Testis (tissue), 2 donors: ENCODE data around the gene DNLZ.

Source experiments
- CTCF ChIP-seq, 3 experiments: fragments of 450-650 bp in 2 of 3; fragments of 200-600 bp in 1 of 3; sonication (generic) in 1 of 3; IDR thresholded peaks; one replicate each; pipeline ENCODE4 v1.5.1; 2016 to 2019; ENCODE audit warnings: antibody characterized with exemption in 3 of 3, mild to moderate bottlenecking in 2 of 3, moderate library complexity in 1 of 3
- POLR2A ChIP-seq: fragments of 450-650 bp; IDR thresholded peaks from one replicate; pipeline ENCODE4 v1.6.1; 2017; ENCODE audit warnings: antibody characterized with exemption, mild to moderate bottlenecking, moderate library complexity

GRCh38 chr9:136376457-136376856 lies 12.9 kb upstream of the DNLZ start:
- TF ChIP-seq POLR2A (no peak), CTCF (IDR thresholded peaks at IDR 0.05) (no peak)
